ENCODE data around the gene KRTAP5-8. TPM values are rescaled to one million over a fixed set of nuclear protein-coding genes. Genes with fewer than 3 reads are reported as not detected.

KRTAP5-8 gene
- total RNA-seq, 1 experiment from 2014 or later: not detected

DNA sequence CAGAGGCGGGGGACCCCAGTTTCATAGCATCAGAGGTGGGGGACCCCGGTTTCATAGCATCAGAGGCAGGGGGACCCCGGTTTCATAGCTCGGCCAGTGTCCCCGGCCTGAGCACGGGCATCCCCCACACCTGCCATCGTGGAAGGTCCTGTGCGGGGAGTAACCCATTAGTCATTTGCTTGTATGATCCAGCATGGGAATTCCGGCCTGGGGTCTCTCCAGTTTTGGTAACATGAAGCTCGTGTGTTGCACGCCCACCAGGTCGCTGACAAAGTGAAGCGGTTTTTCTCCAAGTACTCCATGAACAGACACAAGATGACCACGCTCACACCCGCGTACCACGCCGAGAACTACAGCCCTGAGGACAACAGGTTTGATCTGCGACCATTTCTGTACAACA lies 39.7 kb upstream of the KRTAP5-8 start:
- no TSS peak for BruUV-seq (replicated peaks)
- intact Hi-C loops (cut with micrococcal nuclease; ENCODE audit: unreplicated experiment): no loop called here
- H3K4me3 ChIP-seq (ENCODE audit: low read depth in 2 of 2, low read length in 2 of 2): no peak overlapping the region
- CTCF ChIA-PET: no interaction called here
- DNase-seq (ENCODE audit: low read depth, low spot score) (no peak), ATAC-seq (no peak)
- no peak overlapping the region for H3K27ac ChIP-seq (ENCODE audit: low read length)
- no peaks in the 10 kb centered on the region for H3K4me1 ChIP-seq (ENCODE audit: control insufficient read depth, insufficient read depth, low read length)
- POLR2A ChIA-PET: no interaction called here
- TF ChIP-seq, protein P1, sequence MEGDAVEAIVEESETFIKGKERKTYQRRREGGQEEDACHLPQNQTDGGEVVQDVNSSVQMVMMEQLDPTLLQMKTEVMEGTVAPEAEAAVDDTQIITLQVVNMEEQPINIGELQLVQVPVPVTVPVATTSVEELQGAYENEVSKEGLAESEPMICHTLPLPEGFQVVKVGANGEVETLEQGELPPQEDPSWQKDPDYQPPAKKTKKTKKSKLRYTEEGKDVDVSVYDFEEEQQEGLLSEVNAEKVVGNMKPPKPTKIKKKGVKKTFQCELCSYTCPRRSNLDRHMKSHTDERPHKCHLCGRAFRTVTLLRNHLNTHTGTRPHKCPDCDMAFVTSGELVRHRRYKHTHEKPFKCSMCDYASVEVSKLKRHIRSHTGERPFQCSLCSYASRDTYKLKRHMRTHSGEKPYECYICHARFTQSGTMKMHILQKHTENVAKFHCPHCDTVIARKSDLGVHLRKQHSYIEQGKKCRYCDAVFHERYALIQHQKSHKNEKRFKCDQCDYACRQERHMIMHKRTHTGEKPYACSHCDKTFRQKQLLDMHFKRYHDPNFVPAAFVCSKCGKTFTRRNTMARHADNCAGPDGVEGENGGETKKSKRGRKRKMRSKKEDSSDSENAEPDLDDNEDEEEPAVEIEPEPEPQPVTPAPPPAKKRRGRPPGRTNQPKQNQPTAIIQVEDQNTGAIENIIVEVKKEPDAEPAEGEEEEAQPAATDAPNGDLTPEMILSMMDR (IDR thresholded peaks at IDR 0.05): no peak
- TF ChIP-seq SIN3A (IDR thresholded peaks at IDR 0.05; ENCODE audit: borderline replicate concordance, insufficient read depth, low read depth, low read length) (no peak), POLR2AphosphoS5 (IDR thresholded peaks at IDR 0.05; ENCODE audit: low read depth, low read length) (no peak), TCF7L2 (IDR thresholded peaks at IDR 0.05; ENCODE audit: low read depth, low read length) (no peak)
- TF ChIP-seq, protein P2, sequence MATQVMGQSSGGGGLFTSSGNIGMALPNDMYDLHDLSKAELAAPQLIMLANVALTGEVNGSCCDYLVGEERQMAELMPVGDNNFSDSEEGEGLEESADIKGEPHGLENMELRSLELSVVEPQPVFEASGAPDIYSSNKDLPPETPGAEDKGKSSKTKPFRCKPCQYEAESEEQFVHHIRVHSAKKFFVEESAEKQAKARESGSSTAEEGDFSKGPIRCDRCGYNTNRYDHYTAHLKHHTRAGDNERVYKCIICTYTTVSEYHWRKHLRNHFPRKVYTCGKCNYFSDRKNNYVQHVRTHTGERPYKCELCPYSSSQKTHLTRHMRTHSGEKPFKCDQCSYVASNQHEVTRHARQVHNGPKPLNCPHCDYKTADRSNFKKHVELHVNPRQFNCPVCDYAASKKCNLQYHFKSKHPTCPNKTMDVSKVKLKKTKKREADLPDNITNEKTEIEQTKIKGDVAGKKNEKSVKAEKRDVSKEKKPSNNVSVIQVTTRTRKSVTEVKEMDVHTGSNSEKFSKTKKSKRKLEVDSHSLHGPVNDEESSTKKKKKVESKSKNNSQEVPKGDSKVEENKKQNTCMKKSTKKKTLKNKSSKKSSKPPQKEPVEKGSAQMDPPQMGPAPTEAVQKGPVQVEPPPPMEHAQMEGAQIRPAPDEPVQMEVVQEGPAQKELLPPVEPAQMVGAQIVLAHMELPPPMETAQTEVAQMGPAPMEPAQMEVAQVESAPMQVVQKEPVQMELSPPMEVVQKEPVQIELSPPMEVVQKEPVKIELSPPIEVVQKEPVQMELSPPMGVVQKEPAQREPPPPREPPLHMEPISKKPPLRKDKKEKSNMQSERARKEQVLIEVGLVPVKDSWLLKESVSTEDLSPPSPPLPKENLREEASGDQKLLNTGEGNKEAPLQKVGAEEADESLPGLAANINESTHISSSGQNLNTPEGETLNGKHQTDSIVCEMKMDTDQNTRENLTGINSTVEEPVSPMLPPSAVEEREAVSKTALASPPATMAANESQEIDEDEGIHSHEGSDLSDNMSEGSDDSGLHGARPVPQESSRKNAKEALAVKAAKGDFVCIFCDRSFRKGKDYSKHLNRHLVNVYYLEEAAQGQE (IDR thresholded peaks at IDR 0.05; ENCODE audit: insufficient read depth in 1 of 2, low read depth in 2 of 2, low read length in 1 of 2): no peak
- H3K9me3 ChIP-seq (ENCODE audit: control insufficient read depth, insufficient read depth, low read depth, low read length): no peaks in the 10 kb centered on the region
- H3K36me3 ChIP-seq (ENCODE audit: control insufficient read depth, insufficient read depth, low read length): peaks cover 4% of the 10 kb centered on the region; the same call in 1 of the 2 replicates
- no peaks in the 10 kb centered on the region for H3K27me3 ChIP-seq (ENCODE audit: control insufficient read depth, insufficient read depth, low read length)
- in situ Hi-C loops (cut with HindIII; ENCODE audit: low pct_unique_long_range_greater_than_20kb, low sequenced_read_pairs): no loop called here

DNA sequence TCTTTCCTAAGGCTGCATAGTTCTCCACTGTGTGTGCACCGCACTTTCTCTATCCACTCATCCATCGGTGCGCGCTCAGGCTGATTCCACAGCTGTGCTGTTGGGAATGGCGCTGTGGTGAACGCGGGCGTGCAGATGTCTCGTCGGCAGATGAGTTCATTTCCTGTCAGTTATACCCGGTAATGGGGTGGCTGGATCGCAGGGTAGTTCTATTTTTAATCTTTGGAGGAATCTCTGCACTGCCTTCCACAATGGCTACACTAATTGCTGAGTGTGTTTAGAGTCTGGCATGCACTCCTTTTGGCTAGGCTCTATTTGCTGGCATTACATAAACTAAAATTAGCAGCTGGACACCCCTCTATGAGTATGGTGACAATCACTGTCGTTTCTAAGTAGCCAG lies 38.7 kb upstream of the KRTAP5-8 start:
- no peak for ATAC-seq
- POLR2A ChIA-PET: no interaction called here

More for the DNA sequence above, 38.7 kb upstream of the KRTAP5-8 start:
- CTCF ChIA-PET: no interaction called here
- Histone ChIP-seq H3K27me3 (ENCODE audit: control insufficient read depth, insufficient read depth, low read length) (no peaks in the 10 kb centered on the region), H3K27ac (ENCODE audit: low read length) (no peak overlapping the region), H3K4me1 (ENCODE audit: control insufficient read depth, insufficient read depth, low read length) (no peaks in the 10 kb centered on the region), H3K9me3 (ENCODE audit: control insufficient read depth, insufficient read depth, low read depth, low read length) (no peaks in the 10 kb centered on the region), H3K36me3 (ENCODE audit: control insufficient read depth, insufficient read depth, low read length) (peaks cover 4% of the 10 kb centered on the region; the same call in 1 of the 2 replicates), H3K4me3 (ENCODE audit: low read depth in 2 of 2, low read length in 2 of 2) (no peak overlapping the region)
- BruUV-seq (replicated peaks): no TSS peak
- in situ Hi-C loops (cut with HindIII; ENCODE audit: low pct_unique_long_range_greater_than_20kb, low sequenced_read_pairs): no loop called here
- TF ChIP-seq, protein P1 (IDR thresholded peaks at IDR 0.05): no peak
- TF ChIP-seq TCF7L2 (IDR thresholded peaks at IDR 0.05; ENCODE audit: low read depth, low read length) (no peak), POLR2AphosphoS5 (IDR thresholded peaks at IDR 0.05; ENCODE audit: low read depth, low read length) (no peak), SIN3A (IDR thresholded peaks at IDR 0.05; ENCODE audit: borderline replicate concordance, insufficient read depth, low read depth, low read length) (no peak)
- TF ChIP-seq, protein P2 (IDR thresholded peaks at IDR 0.05; ENCODE audit: insufficient read depth in 1 of 2, low read depth in 2 of 2, low read length in 1 of 2): no peak
- no peak for DNase-seq (ENCODE audit: low read depth, low spot score)
- intact Hi-C loops (cut with micrococcal nuclease; ENCODE audit: unreplicated experiment): no loop called here
